HepG2 (cell line): Measurements from ENCODE around the gene FOXA1. TPM values are rescaled to one million over a fixed set of nuclear protein-coding genes. Genes with fewer than 3 reads are reported as not detected.

Source experiments
- AHR ChIP-seq: IDR thresholded peaks from 2 replicates; pipeline ENCODE4 v1.6.1; 2018; ENCODE audit warnings: missing genetic modification reagents, missing compliant biosample characterization
- IRX3 ChIP-seq: sonication (generic); formaldehyde crosslinking; IDR thresholded peaks from 2 replicates; pipeline ENCODE4 v1.8.1; 2023; ENCODE audit warnings: mild to moderate bottlenecking, low read depth, missing genetic modification reagents, borderline replicate concordance
- KDM1A ChIP-seq: IDR thresholded peaks from 2 replicates; pipeline ENCODE4 v1.6.1; 2016; ENCODE audit warnings: missing compliant biosample characterization
- KLF15 ChIP-seq: sonication (generic); formaldehyde crosslinking; IDR thresholded peaks from 2 replicates; pipeline ENCODE4 v1.8.1; 2023; ENCODE audit warnings: borderline replicate concordance, mild to moderate bottlenecking, inconsistent platforms, missing genetic modification reagents, mixed read lengths
- RBAK ChIP-seq: sonication (generic); formaldehyde crosslinking; IDR thresholded peaks from 2 replicates; pipeline ENCODE4 v1.5.1; 2020; ENCODE audit warnings: mild to moderate bottlenecking, missing genetic modification reagents
- RXRB ChIP-seq: IDR thresholded peaks from 2 replicates; pipeline ENCODE4 v1.6.1; 2016; ENCODE audit warnings: borderline replicate concordance, missing genetic modification reagents, missing compliant biosample characterization
- SP4 ChIP-seq: sonication (generic); formaldehyde crosslinking; IDR thresholded peaks from 2 replicates; pipeline ENCODE4 v1.8.1; 2023; ENCODE audit warnings: mild to moderate bottlenecking, missing genetic modification reagents
- TBP ChIP-seq: sonication (generic); formaldehyde crosslinking; IDR thresholded peaks from 2 replicates; pipeline ENCODE4 v1.5.0; 2020; ENCODE audit warnings: missing genetic modification reagents
- ZBTB7B ChIP-seq: sonication (generic); formaldehyde crosslinking; IDR thresholded peaks from 2 replicates; pipeline ENCODE4 v1.4.0; 2020; ENCODE audit warnings: missing genetic modification reagents
- ZNF446 ChIP-seq: sonication (generic); formaldehyde crosslinking; IDR thresholded peaks from 2 replicates; pipeline ENCODE4 v1.5.0; 2020; ENCODE audit warnings: mild to moderate bottlenecking, missing genetic modification reagents
- ZNF547 ChIP-seq: sonication (generic); formaldehyde crosslinking; IDR thresholded peaks from 2 replicates; pipeline ENCODE4 v1.5.1; 2020; ENCODE audit warnings: mild to moderate bottlenecking, missing genetic modification reagents
- ZNF549 ChIP-seq: sonication (generic); formaldehyde crosslinking; IDR thresholded peaks from 2 replicates; pipeline ENCODE4 v1.5.0; 2020; ENCODE audit warnings: missing genetic modification reagents
- ZNF577 ChIP-seq: sonication (generic); formaldehyde crosslinking; IDR thresholded peaks from 2 replicates; pipeline ENCODE4 v1.4.0; 2020; ENCODE audit warnings: mild to moderate bottlenecking, low read depth, missing genetic modification reagents, borderline replicate concordance
- ZNF777 ChIP-seq: sonication (generic); formaldehyde crosslinking; IDR thresholded peaks from 2 replicates; pipeline ENCODE4 v1.4.0; 2020; ENCODE audit warnings: missing genetic modification reagents
- ZNF790 ChIP-seq: sonication (generic); formaldehyde crosslinking; IDR thresholded peaks from 2 replicates; pipeline ENCODE4 v1.8.0; 2022; ENCODE audit warnings: missing genetic modification reagents, mild to moderate bottlenecking, borderline replicate concordance
- ZNF816 ChIP-seq: sonication (generic); formaldehyde crosslinking; IDR thresholded peaks from 2 replicates; pipeline ENCODE4 v1.8.0; 2022; ENCODE audit warnings: missing genetic modification reagents, mild to moderate bottlenecking, borderline replicate concordance
- polyA plus RNA-seq, 8 experiments: library from polyadenylated mRNA; depleted of rRNA in 3 of 8; stranded (reverse) in 7 of 8; unstranded in 1 of 8; fragments of >200 nt; fragmentation: Illumina TruSeq in 4 of 8; extraction: Trizol in 4 of 8; gene quantifications; 2 replicates each; pipeline versions ENCODE4 v1.2.1 to v1.2.3, GENCODE V29; 2011 to 2016; ENCODE audit warnings: low read depth in 4 of 8, missing spikeins in 1 of 8, mixed read lengths in 1 of 8; ENCODE audit not compliant: insufficient read depth in 1 of 8
- total RNA-seq, 5 experiments: library from RNA; depleted of rRNA; stranded (reverse); fragments of >200 nt; fragmentation: Illumina TruSeq; extraction: Trizol; gene quantifications; 2 replicates each; pipeline ENCODE4 v1.2.3, GENCODE V29; 2016; ENCODE audit warnings: low read depth in 1 of 5
- TF ChIP-seq, protein P1 (sequence below): sonication (generic); formaldehyde crosslinking; IDR thresholded peaks from 2 replicates; pipeline ENCODE4 v1.5.1; 2020; ENCODE audit warnings: mild to moderate bottlenecking, missing genetic modification reagents, moderate library complexity
- TF ChIP-seq, protein P2 (sequence below): IDR thresholded peaks from 2 replicates; pipeline ENCODE4 v1.6.1; 2012; ENCODE audit warnings: inconsistent platforms
- TF ChIP-seq, protein P3 (sequence below): sonication (generic); formaldehyde crosslinking; IDR thresholded peaks from 2 replicates; pipeline ENCODE4 v1.4.0; 2020; ENCODE audit warnings: missing genetic modification reagents, borderline replicate concordance
- TF ChIP-seq, protein P4 (sequence below): sonication (generic); formaldehyde crosslinking; IDR thresholded peaks from 2 replicates; pipeline ENCODE4 v1.8.1; 2022; ENCODE audit warnings: mild to moderate bottlenecking, missing genetic modification reagents
- TF ChIP-seq, protein P5 (sequence below): sonication (generic); formaldehyde crosslinking; IDR thresholded peaks from 2 replicates; pipeline ENCODE4 v1.8.0; 2022; ENCODE audit warnings: mild to moderate bottlenecking, missing genetic modification reagents, borderline replicate concordance

Gene FOXA1
- total and polyA plus RNA-seq, 2 of the 13 experiments (the other 11 are each of a cell fraction or from before 2014, with no cell fraction given), result 43.4 to 58.6 TPM

DNA sequence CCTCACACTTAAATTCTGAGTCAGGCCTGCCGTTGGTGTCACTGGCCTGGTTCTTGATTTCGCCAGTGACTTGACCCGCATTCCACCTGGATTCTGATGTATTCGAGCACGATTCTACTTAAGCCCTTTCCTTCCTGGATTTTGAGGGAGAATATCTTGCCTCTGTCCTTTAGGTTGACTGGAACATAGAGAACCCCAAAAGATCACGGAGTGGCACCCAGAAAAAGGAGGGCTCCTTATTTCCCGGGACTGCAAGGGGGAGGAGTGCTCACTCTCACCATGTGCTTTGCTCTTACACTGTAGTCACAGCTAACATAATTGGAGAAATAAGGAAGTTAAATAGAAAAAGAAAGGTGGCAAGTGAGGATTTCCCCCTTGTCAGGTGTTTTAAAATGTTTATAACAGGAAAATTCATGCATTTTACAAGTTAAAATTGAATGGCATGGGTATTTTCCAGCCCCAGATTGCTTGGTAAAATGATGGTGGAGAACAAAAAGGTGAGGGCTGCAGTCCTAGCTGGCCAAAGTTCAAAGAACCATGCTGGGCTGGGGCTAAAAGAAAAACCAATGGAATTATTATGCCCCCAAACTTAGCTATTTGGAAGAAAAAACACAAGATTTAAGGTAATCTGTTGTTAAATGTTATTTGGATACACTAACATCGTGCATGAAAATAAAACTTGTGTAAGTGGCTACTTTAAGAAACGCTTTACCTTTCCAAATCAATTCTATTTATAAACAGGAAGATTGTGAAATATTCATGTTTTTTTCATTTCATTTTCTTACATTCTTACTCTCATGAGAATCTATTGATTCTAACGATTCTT is 8.9 kb downstream of the FOXA1 start (continued):
- TF ChIP-seq, protein P1, sequence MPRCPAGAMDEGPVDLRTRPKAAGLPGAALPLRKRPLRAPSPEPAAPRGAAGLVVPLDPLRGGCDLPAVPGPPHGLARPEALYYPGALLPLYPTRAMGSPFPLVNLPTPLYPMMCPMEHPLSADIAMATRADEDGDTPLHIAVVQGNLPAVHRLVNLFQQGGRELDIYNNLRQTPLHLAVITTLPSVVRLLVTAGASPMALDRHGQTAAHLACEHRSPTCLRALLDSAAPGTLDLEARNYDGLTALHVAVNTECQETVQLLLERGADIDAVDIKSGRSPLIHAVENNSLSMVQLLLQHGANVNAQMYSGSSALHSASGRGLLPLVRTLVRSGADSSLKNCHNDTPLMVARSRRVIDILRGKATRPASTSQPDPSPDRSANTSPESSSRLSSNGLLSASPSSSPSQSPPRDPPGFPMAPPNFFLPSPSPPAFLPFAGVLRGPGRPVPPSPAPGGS (CRISPR knock-in tag), result no peak
- TF ChIP-seq ZBTB7B (CRISPR knock-in tag) (no peak), ZNF777 (CRISPR knock-in tag) (no peak), TBP (CRISPR knock-in tag) (no peak), KLF15 (CRISPR knock-in tag) (no peak), ZNF446 (CRISPR knock-in tag) (no peak), ZNF790 (CRISPR knock-in tag) (no peak), SP4 (no peak), RBAK (CRISPR knock-in tag) (no peak), RXRB (0 out of 2 replicates have a peak, but pooled peaks have one; percentile 9), ZNF549 (CRISPR knock-in tag) (no peak), KDM1A (no peak), ZNF816 (CRISPR knock-in tag) (no peak), AHR (CRISPR knock-in tag) (no peak), IRX3 (CRISPR knock-in tag) (no peak), ZNF547 (0 out of 2 replicates have a peak, but pooled peaks have one; percentile 37), ZNF577 (CRISPR knock-in tag) (no peak)
- TF ChIP-seq, protein P2, sequence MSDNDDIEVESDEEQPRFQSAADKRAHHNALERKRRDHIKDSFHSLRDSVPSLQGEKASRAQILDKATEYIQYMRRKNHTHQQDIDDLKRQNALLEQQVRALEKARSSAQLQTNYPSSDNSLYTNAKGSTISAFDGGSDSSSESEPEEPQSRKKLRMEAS, result no peak
- TF ChIP-seq, protein P3, sequence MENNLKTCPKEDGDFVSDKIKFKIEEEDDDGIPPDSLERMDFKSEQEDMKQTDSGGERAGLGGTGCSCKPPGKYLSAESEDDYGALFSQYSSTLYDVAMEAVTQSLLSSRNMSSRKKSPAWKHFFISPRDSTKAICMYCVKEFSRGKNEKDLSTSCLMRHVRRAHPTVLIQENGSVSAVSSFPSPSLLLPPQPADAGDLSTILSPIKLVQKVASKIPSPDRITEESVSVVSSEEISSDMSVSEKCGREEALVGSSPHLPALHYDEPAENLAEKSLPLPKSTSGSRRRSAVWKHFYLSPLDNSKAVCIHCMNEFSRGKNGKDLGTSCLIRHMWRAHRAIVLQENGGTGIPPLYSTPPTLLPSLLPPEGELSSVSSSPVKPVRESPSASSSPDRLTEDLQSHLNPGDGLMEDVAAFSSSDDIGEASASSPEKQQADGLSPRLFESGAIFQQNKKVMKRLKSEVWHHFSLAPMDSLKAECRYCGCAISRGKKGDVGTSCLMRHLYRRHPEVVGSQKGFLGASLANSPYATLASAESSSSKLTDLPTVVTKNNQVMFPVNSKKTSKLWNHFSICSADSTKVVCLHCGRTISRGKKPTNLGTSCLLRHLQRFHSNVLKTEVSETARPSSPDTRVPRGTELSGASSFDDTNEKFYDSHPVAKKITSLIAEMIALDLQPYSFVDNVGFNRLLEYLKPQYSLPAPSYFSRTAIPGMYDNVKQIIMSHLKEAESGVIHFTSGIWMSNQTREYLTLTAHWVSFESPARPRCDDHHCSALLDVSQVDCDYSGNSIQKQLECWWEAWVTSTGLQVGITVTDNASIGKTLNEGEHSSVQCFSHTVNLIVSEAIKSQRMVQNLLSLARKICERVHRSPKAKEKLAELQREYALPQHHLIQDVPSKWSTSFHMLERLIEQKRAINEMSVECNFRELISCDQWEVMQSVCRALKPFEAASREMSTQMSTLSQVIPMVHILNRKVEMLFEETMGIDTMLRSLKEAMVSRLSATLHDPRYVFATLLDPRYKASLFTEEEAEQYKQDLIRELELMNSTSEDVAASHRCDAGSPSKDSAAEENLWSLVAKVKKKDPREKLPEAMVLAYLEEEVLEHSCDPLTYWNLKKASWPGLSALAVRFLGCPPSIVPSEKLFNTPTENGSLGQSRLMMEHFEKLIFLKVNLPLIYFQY, result no peak
- TF ChIP-seq, protein P4, sequence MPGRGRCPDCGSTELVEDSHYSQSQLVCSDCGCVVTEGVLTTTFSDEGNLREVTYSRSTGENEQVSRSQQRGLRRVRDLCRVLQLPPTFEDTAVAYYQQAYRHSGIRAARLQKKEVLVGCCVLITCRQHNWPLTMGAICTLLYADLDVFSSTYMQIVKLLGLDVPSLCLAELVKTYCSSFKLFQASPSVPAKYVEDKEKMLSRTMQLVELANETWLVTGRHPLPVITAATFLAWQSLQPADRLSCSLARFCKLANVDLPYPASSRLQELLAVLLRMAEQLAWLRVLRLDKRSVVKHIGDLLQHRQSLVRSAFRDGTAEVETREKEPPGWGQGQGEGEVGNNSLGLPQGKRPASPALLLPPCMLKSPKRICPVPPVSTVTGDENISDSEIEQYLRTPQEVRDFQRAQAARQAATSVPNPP (CRISPR knock-in tag), result no peak
- TF ChIP-seq, protein P5, sequence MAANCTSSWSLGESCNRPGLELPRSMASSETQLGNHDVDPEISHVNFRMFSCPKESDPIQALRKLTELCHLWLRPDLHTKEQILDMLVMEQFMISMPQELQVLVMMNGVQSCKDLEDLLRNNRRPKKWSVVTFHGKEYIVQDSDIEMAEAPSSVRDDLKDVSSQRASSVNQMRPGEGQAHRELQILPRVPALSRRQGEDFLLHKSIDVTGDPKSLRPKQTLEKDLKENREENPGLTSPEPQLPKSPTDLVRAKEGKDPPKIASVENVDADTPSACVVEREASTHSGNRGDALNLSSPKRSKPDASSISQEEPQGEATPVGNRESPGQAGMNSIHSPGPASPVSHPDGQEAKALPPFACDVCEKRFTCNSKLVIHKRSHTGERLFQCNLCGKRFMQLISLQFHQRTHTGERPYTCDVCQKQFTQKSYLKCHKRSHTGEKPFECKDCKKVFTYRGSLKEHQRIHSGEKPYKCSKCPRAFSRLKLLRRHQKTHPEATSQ (CRISPR knock-in tag), result no peak; the same call in 1 of the 2 replicates
